Lower leg skin (tissue), 4 donors: ENCODE measurements around the gene DIAPH1. TPM values are rescaled to one million over a fixed set of nuclear protein-coding genes. Genes with fewer than 3 reads are reported as not detected.

ENCODE experiments used
- DNase-seq, 2 donors: peaks; one replicate each; pipeline ENCODE4 v3.0.0-alpha.2; 2019; ENCODE audit warnings: low spot score in 2 of 2
- H3K4me3 ChIP-seq: fragments of 200-600 bp; sonication (generic); 2 replicates; pipeline ENCODE4 v1.5.1; 2017; ENCODE audit warnings: mild to moderate bottlenecking, low read depth; ENCODE audit not compliant: poor library complexity, severe bottlenecking
- POLR2A ChIP-seq, 2 donors: fragments of 450-650 bp; IDR thresholded peaks; one replicate each; pipeline ENCODE4 v1.6.1; 2016 to 2017; ENCODE audit warnings: antibody characterized with exemption in 2 of 2, mild to moderate bottlenecking in 1 of 2, moderate library complexity in 1 of 2
- WGBS, 2 donors: methylation state at CpG; one replicate each; pipeline ENCODE4 v1.1.5; 2018; 5-methylcytosine and 5-hydroxymethylcytosine counted together
- intact Hi-C: fragments of 100-400 bp; cut with DNase I; formaldehyde crosslinking; loops from one replicate; pipeline ENCODE4 v1.15.0; 2023; ENCODE audit warnings: low total_unique reads
- total RNA-seq, 4 donors: library from RNA; depleted of rRNA; stranded (reverse); fragments of >200 nt; gene quantifications; one replicate each; pipeline ENCODE4 v1.1.0, GENCODE V29; 2016
- TF ChIP-seq, protein P1 (sequence below), 3 donors: fragments of 450-650 bp; IDR thresholded peaks; one replicate each; pipeline ENCODE4 v1.5.1; 2016; ENCODE audit warnings: antibody characterized with exemption in 3 of 3, mild to moderate bottlenecking in 3 of 3, moderate library complexity in 2 of 3

The DIAPH1 gene
- total RNA-seq, 4 donors from 2014 or later, result 64.9 to 101 (median 88.7) TPM

DNA sequence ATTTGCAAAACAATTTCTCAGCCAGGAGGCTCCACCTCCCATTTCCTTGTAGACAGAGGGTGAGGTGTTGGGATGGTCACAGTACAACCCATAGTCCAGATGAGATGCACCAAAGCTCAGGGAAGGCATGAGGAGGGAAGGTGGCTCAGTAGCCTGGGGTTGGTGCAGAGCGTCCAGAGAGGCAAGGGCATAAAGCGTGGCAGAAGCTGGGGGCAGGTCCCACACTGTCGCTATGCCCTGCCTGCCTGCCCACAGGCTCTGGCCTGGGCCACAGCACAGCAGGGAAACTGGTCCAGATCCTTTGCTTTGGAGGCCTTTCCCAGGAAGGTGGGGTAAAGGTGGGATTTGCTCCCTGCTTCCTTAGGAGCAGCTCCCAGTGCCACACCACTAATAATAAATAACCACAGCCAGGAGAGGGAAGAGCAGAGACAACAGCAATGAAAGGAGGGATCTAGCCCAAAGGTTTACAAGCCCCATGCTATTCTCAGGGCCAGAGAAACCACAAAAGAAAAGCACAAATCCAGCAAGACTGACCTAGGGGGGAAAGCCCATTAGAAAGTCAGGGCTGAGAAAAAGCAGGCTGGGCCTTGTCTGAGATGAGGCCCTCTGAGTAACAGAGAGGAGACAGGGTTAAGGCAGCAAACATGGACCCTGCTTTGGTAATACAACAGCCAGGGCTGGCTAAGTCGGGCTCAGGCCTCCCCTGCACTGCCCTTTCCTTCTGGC is 102.7 kb downstream of the DIAPH1 start:
- intact Hi-C loops, result no loop called here
- peak in 1 of 2 donors; percentile 80 for DNase-seq
- WGBS, 2 donors, result 77 to 80% methylated on average over 4 of the region's 4 CpGs
- no peak for TF ChIP-seq POLR2A (IDR thresholded peaks at IDR 0.05)
- TF ChIP-seq, protein P1, sequence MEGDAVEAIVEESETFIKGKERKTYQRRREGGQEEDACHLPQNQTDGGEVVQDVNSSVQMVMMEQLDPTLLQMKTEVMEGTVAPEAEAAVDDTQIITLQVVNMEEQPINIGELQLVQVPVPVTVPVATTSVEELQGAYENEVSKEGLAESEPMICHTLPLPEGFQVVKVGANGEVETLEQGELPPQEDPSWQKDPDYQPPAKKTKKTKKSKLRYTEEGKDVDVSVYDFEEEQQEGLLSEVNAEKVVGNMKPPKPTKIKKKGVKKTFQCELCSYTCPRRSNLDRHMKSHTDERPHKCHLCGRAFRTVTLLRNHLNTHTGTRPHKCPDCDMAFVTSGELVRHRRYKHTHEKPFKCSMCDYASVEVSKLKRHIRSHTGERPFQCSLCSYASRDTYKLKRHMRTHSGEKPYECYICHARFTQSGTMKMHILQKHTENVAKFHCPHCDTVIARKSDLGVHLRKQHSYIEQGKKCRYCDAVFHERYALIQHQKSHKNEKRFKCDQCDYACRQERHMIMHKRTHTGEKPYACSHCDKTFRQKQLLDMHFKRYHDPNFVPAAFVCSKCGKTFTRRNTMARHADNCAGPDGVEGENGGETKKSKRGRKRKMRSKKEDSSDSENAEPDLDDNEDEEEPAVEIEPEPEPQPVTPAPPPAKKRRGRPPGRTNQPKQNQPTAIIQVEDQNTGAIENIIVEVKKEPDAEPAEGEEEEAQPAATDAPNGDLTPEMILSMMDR (IDR thresholded peaks at IDR 0.05), result no peak
- no peak overlapping the region for H3K4me3 ChIP-seq

DNA sequence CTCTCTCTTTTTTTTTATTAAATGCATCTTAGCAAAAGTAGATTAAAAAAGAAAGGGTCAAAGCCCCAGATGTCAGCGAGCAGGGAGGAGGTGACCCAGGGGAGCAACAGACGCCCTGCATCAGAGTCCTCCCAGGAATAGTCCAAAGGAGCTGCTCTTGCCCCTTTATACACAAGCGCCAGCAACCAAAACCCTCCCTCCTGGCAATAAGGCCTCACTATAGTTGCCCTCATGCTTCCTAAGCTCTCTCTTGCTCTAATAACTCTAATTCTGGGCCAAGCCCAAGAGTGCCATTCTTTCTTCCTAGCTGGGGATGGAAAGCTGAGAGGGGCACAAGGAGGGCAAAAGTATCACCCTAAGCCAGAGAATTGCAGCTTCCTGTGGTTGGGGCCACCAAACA is 103.7 kb downstream of the DIAPH1 start:
- 72 to 80% methylated on average over 3 of the region's 3 CpGs for WGBS, 2 donors

DNA sequence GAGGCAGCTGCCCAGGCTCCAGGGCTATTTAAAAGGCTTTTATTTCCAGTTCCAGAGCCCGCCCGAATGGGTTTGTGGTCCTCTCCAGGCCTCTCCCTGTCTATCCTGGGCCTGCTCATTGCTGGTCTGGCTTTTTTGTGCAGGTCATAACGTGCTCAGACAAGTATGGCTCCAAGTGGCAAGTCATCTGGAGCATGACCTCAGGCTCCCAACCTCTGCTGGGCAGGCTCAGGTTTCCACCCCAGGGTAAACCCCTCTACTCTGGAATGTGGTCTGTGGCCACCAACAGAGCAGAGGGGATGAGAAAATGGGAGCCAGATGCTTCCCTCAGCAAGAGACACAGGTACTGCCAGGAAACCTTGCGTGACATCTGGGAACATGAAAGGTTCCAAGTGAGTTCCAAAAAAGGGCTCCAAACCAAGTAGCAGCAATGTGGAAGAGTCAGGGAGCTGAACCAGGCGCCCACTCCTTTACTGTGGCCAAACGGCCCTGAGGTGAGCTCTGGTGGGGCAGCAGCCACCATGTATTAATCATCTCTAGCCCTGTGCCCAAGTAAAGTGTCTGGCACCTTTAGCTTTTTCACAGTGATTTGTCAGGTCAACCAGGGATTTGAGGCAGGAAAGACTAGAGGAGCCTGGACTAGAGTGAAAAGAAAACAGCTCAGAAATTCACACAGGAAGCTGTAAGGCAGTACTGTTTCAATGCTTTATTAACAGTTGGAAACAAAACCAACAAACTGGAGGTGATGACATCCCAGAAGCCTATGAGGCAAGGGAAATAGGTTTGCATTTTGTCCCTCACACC is 104.3 kb downstream of the DIAPH1 start:
- peak in 1 of 2 donors; percentile 71 for DNase-seq
- 25 to 28% methylated on average over 6 of the region's 6 CpGs for WGBS, 2 donors
- intact Hi-C loops, result no loop called here
- TF ChIP-seq, protein P1 (IDR thresholded peaks at IDR 0.05), result no peak
- no peak for TF ChIP-seq POLR2A (IDR thresholded peaks at IDR 0.05)
- H3K4me3 ChIP-seq, result no peak overlapping the region

More for the DNA sequence above, 103.7 kb downstream of the DIAPH1 start:
- intact Hi-C loops, result no loop called here
- no peak overlapping the region for H3K4me3 ChIP-seq
- TF ChIP-seq, protein P1 (IDR thresholded peaks at IDR 0.05), result no peak
- no peak for TF ChIP-seq POLR2A (IDR thresholded peaks at IDR 0.05)
- peak in 1 of 2 donors; percentile 45 for DNase-seq

DNA sequence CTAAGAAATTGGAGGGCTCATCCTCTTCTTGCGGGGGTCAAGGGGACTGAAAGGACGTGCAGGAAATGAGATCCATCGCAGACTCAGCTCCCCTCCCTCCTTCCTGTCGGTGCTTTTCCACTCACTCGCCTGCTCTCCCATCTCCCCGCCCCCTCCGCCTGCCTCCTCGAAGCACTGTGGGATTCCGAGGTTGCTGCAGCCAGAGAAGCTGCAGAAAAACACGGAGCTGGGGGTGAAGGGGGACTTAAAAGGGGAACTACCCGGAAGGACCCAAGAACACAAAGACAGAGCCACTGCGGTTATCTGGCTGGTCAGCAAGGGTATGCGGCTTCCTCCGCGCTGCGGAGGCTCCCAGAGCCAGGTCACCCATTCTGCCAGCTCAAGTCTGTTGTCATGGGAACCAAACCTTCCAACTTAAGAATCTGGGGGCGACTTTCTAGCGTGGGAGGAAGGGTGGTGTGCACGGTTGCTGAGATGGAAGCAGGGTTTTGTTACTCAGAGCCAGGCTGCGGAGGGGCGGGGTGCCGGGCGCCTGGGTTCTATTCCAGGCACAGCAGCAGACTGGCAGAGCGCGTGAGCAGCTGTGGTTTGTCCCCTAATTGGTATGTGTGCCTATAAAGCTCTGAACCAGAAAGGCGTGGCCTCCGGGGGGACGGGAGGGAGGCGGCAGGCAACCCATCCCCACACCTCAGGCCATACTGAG is 105.0 kb downstream of the DIAPH1 start:
- 1 to 2% methylated on average over 28 to 29 of the region's 29 CpGs for WGBS, 2 donors
- TF ChIP-seq, protein P1 (IDR thresholded peaks at IDR 0.05), result no peak
- no peak for TF ChIP-seq POLR2A (IDR thresholded peaks at IDR 0.05)
- intact Hi-C loops, result no loop called here

DNA sequence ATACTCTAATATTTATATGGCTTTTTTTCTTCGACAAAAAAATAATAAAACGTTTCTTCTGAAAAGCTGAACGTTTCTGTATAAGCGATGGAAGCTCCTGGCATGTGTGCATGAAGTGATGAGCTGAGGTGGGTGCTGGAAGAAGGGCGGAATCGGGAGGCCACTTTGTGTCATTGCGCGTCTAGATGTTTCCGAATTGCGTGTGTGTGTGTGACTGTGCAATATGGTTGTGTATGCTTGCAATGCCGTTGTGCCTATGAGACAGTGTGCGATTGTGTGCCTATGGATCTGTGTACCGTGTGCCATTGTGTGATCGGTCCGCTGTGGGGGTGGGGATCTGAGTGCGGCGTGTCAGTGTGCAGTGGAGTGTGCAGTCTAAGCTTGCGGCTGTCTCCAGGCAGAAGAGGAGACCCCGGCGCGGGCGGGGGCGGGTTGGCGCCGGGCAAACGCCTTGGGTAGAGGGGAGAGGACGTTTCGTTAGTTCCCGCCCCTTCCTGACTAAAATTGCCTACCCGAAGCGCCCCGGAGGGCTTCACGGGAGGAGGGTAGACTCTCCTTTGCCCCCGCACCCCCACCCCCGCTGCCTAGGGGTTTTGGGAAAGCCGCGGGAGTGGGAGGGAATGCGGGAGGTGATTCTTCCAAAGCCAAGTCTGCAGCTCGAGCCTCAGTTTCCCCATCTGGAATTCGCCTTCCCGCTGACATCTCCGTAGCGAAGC is 105.7 kb downstream of the DIAPH1 start:
- intact Hi-C loops, result no loop called here
- 1 to 3% methylated on average over 31 of the region's 43 CpGs for WGBS, 2 donors
- DNase-seq, result peak in 1 of 2 donors; percentile 87

More for the DNA sequence above, 105.0 kb downstream of the DIAPH1 start:
- peak overlapping the region; percentile 34 for H3K4me3 ChIP-seq
- DNase-seq, result peak; percentile 78 to 95

More for the DNA sequence above, 105.7 kb downstream of the DIAPH1 start:
- peak overlapping the region; percentile 34 for H3K4me3 ChIP-seq
- TF ChIP-seq, protein P1 (IDR thresholded peaks at IDR 0.05), result no peak
- no peak for TF ChIP-seq POLR2A (IDR thresholded peaks at IDR 0.05)
